G401.6 (cell line): Measurements from ENCODE around the gene LCA5.
"Not testable (repeated sequence)": the region's sequence is repeated elsewhere in the genome, so short reads cannot be mapped to it uniquely, and the experiment has no call there.

Source experiments
- FAIRE-seq: peaks from 2 replicates; lab custom pipeline; 2012; peaks lifted over from hg19 to GRCh38; lab: Jason Lieb, UNC

Gene LCA5

DNA sequence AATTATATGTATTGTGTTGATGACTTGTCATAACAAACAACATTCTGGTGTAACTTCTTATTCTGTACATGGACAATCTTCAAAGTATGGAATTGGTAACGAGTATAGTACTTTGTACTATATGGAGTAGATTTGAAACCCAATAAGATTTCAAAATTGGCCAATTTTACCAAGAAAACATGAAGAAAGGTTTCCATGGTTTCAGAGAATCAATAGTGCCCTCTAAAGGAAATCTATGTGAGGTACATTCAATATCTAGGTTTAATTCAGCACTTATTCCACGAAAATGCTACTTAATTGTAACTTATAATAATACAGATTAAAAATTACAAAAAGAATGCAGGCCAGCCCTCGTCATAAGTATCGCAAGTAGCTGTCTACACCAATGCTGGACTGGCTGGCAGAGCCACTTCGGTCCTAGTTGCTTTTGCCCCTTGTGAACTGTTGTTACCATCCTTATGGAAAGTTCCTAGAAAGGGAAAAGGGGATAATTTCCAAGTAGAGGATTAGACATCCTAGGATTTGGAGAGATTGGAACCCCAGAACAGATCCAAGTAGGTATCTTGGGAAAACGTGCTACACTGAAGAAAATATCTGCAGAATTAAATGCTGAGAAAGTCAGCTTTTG, 70.9 kb downstream of the LCA5 start:
- FAIRE-seq: peak; percentile 90

- no peak for FAIRE-seq
These were observed 71.8 kb downstream of the LCA5 start for GRCh38 chr6:79465381-79465780.

DNA sequence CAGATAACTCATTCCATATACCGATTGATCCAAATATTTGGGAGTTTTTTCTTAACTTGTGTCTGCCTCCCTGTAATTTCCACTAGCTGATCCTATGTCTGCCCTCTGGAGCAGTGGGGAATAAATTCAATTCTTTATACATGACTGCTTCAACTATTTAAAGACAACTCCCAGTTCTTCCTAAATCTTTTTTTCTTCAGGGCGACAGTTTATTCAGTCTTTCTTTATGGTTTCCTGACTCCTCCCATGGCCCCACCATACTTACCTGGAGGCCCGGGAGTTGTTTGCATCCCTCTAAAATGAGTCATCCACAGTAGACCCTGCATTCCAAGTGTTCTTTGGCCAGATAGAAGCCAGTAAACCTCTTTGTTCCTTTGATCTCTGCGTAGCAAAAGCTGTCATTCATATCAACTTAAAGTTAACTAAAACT, 73.6 kb downstream of the LCA5 start:
- no peak for FAIRE-seq

DNA sequence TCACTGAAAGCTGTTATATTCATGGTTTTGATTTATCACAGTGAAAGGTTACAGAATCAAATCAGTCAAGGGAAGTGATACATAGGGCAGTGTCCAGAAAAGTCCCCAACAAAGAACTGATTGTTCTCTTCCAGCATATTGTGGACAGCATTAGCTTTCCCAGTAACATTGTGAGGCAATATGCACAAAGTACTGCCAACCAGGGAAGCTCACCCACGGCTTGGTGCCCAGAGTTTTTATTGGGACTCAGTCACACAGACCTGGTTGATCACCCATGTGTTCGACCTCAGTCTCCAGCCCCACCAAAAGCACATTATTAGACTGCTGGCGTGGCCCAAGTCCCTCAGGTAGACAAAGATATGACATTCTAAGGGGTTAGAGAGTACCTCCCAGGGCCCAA, 76.0 kb downstream of the LCA5 start:
- FAIRE-seq: no peak

GRCh38 chr6:79455446-79455845, 81.8 kb downstream of the LCA5 start:
- FAIRE-seq: no peak

DNA sequence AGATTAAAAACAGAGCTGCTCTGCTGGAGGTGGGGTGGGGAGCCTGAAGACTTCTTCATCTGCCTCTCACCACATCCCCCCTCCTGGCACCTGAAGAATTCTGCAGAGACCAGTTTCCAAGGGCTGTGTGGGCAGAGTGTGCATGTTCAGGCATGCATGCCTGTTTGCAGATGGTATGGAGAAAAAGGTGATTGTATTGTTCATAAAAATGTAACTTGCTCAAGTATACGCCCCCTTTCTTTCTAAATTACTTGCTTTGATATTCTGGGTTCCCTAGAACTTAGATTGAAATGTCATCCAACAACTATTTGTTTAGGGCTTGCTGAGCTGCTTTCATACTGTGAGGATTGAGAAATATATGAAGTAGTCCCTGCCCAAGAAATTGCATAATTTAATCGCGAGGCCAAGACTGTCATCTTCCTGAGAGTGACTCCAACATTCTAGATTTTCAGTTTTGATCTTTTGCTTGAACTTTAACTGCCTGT, 83.6 kb downstream of the LCA5 start:
- no peak for FAIRE-seq

DNA sequence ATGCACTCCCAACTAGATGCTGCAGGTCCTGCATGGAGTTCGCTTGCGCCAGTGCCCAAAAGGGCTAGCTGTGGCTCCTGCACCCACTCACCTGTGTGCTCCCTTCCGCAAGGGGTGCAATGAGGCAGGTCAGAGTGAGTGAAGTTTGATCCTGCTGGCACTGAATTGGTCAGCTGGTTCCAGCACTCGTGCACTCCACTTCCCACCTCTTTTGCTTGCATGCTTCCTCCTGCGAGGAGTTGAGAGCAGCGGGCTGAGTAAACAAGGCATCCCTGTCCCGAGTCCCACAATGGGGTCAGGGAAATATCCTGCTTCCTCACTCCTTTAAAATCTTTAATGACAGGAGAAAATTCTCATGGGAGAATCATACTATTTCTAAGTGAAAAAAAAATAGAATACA, 86.2 kb downstream of the LCA5 start:
- FAIRE-seq: no peak

GRCh38 chr6:79446006-79446405, 91.2 kb downstream of the LCA5 start:
- no peak for FAIRE-seq

DNA sequence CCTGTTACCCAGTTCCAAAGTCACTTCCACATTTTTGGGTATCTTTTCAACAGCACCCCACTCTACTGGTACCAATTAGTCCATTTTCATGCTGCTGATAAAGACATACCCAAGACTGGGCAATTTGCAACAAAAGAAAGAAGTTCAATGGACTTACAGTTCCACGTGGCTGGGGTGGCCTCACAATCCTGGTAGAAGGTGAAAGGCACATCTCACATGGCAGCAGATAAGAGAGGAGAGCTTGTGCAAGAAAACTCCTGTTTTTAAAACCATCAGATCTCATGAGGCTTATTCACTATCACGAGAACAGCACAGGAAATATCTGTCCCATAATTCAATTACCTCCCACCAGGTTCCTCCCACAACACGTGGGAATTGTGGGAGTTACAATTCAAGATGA, 93.4 kb downstream of the LCA5 start:
- not testable (repeated sequence) for FAIRE-seq

DNA sequence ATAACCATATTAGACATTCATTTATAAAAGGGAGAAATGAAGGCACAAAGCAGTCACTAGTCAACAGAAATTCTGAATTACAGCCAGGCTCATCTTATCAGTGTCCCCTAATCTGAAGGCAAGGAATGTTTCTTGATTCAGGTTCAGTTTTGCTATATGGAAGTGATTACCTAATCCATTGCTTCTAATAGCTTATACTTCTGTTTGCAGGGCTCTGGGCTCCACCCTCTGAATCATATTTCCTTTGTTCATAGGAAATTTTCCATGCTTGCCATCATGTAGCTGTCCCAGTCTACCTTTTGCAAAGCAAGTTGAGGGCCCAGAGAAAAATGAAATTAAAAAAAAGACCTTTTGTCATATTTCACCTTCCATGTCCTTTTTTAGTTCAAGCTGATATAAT, 96.0 kb downstream of the LCA5 start:
- no peak for FAIRE-seq

GRCh38 chr6:79440598-79440997, 96.6 kb downstream of the LCA5 start:
- no peak for FAIRE-seq

DNA sequence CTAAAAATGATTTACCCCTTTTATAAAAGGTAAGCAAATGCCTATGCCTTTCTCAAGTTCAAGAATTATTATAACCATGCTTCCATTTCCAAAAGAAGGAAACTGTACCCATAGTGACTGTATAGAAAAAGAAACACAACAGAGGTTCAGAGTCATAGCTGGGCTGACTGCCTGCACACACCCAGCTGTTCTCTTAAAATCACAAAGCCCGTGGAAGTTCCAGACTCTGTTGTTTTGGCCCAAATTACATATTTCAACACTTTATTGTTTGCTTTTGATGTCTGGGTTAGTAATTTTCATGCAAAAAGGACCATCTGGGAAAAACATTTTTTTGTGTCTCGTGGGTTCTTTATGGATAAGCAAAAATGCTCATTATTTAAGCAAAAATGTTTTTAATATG, 99.2 kb downstream of the LCA5 start:
- FAIRE-seq: no peak

- FAIRE-seq: no peak
These were observed 101.0 kb downstream of the LCA5 start for GRCh38 chr6:79436241-79436640.

DNA sequence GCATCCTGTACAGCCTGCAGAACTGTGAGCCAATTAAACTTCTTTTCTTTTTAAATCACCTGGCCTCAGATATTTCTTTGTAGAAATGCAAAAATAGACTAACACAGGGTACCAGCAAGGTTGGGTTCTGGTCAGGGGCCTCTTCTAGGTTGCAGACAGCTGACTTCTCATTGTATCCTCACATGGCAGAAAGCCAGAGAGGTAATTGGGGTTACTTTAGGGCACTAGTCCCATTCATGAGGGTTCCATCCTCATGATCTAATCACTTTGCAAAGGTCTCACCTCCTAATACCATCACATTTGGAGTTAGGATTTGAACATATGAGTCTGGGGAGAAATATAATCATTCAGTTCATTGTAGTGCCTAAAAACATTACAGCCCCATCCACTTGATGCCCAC, 101.5 kb downstream of the LCA5 start:
- FAIRE-seq: no peak
